Testis (tissue), 2 donors: Measurements from ENCODE around the gene MRM1.

Source experiments
- CTCF ChIP-seq, 3 experiments: fragments of 450-650 bp in 2 of 3; fragments of 200-600 bp in 1 of 3; sonication (generic) in 1 of 3; IDR thresholded peaks; one replicate each; pipeline ENCODE4 v1.5.1; 2016 to 2019; ENCODE audit warnings: antibody characterized with exemption in 3 of 3, mild to moderate bottlenecking in 2 of 3, moderate library complexity in 1 of 3
- POLR2A ChIP-seq: fragments of 450-650 bp; IDR thresholded peaks from one replicate; pipeline ENCODE4 v1.6.1; 2017; ENCODE audit warnings: antibody characterized with exemption, mild to moderate bottlenecking, moderate library complexity

GRCh38 chr17:36657390-36657762 lies 56.0 kb downstream of the MRM1 start:
- TF ChIP-seq CTCF (IDR thresholded peaks at IDR 0.05) (no peak), POLR2A (no peak)
